ENCODE data around the gene KCNJ6.

Gene KCNJ6

GRCh38 chr21:37827913-37828312 lies 88.3 kb downstream of the KCNJ6 start:
- H3K9me2 ChIP-seq (ENCODE audit: low read depth, low read length) = no peaks in the 10 kb centered on the region
- H3K79me2 ChIP-seq (ENCODE audit: insufficient read depth, low read length) = no peaks in the 10 kb centered on the region
- H3K9me3 ChIP-seq (ENCODE audit: low read length) = no peaks in the 10 kb centered on the region
- no peak overlapping the region for H3K27ac ChIP-seq (ENCODE audit: low read depth, low read length, poor library complexity, severe bottlenecking)
- H3K4me1 ChIP-seq (ENCODE audit: insufficient read depth, low read length, severe bottlenecking) = no peaks in the 10 kb centered on the region
- H2AFZ ChIP-seq (ENCODE audit: low read length) = no peak overlapping the region
- no peak overlapping the region for H3K4me2 ChIP-seq (ENCODE audit: low read length)
- H3K27me3 ChIP-seq (ENCODE audit: insufficient read depth, low read length) = no peaks in the 10 kb centered on the region
- H3K4me3 ChIP-seq (ENCODE audit: low read depth, low read length, poor library complexity, severe bottlenecking) = no peak overlapping the region
- no peaks in the 10 kb centered on the region for H3K36me3 ChIP-seq (ENCODE audit: insufficient read depth, low read length)
- H3K9ac ChIP-seq (ENCODE audit: low read length) = no peak overlapping the region
- H3F3A ChIP-seq (ENCODE audit: insufficient read depth, low read length) = no peaks in the 10 kb centered on the region
- TF ChIP-seq CTCF (IDR thresholded peaks at IDR 0.05; ENCODE audit: low read length) = no peak
- TF ChIP-seq EZH2 (IDR thresholded peaks at IDR 0.05; ENCODE audit: borderline replicate concordance, low read length) = no peak
- no peaks in the 10 kb centered on the region for H4K20me1 ChIP-seq (ENCODE audit: insufficient read depth, low read length)

- Histone ChIP-seq H3K9ac (ENCODE audit: low read length) (no peak overlapping the region), H3K36me3 (ENCODE audit: insufficient read depth, low read length) (no peaks in the 10 kb centered on the region), H3K4me1 (ENCODE audit: insufficient read depth, low read length, severe bottlenecking) (no peaks in the 10 kb centered on the region), H3K27ac (ENCODE audit: low read depth, low read length, poor library complexity, severe bottlenecking) (no peak overlapping the region), H3K4me2 (ENCODE audit: low read length) (no peak overlapping the region), H4K20me1 (ENCODE audit: insufficient read depth, low read length) (no peaks in the 10 kb centered on the region), H3F3A (ENCODE audit: insufficient read depth, low read length) (no peaks in the 10 kb centered on the region), H3K79me2 (ENCODE audit: insufficient read depth, low read length) (no peaks in the 10 kb centered on the region), H2AFZ (ENCODE audit: low read length) (no peak overlapping the region), H3K9me2 (ENCODE audit: low read depth, low read length) (no peaks in the 10 kb centered on the region), H3K4me3 (ENCODE audit: low read depth, low read length, poor library complexity, severe bottlenecking) (no peak overlapping the region), H3K9me3 (ENCODE audit: low read length) (no peaks in the 10 kb centered on the region), H3K27me3 (ENCODE audit: insufficient read depth, low read length) (no peaks in the 10 kb centered on the region)
- no peak for TF ChIP-seq EZH2 (IDR thresholded peaks at IDR 0.05; ENCODE audit: borderline replicate concordance, low read length)
- TF ChIP-seq CTCF (IDR thresholded peaks at IDR 0.05; ENCODE audit: low read length) = no peak
Measured at GRCh38 chr21:37821786-37822450, 94.3 kb downstream of the KCNJ6 start.

GRCh38 chr21:37821092-37821491 lies 95.2 kb downstream of the KCNJ6 start:
- H4K20me1 ChIP-seq (ENCODE audit: insufficient read depth, low read length) = no peaks in the 10 kb centered on the region
- no peak overlapping the region for H3K4me3 ChIP-seq (ENCODE audit: low read depth, low read length, poor library complexity, severe bottlenecking)
- no peak overlapping the region for H3K27ac ChIP-seq (ENCODE audit: low read depth, low read length, poor library complexity, severe bottlenecking)
- no peak overlapping the region for H2AFZ ChIP-seq (ENCODE audit: low read length)
- no peak overlapping the region for H3K9ac ChIP-seq (ENCODE audit: low read length)
- no peaks in the 10 kb centered on the region for H3K36me3 ChIP-seq (ENCODE audit: insufficient read depth, low read length)
- H3K9me2 ChIP-seq (ENCODE audit: low read depth, low read length) = no peaks in the 10 kb centered on the region
- H3K9me3 ChIP-seq (ENCODE audit: low read length) = no peaks in the 10 kb centered on the region
- no peaks in the 10 kb centered on the region for H3K79me2 ChIP-seq (ENCODE audit: insufficient read depth, low read length)
- H3F3A ChIP-seq (ENCODE audit: insufficient read depth, low read length) = no peaks in the 10 kb centered on the region
- no peaks in the 10 kb centered on the region for H3K4me1 ChIP-seq (ENCODE audit: insufficient read depth, low read length, severe bottlenecking)
- no peaks in the 10 kb centered on the region for H3K27me3 ChIP-seq (ENCODE audit: insufficient read depth, low read length)
- no peak for TF ChIP-seq CTCF (IDR thresholded peaks at IDR 0.05; ENCODE audit: low read length)
- no peak for TF ChIP-seq EZH2 (IDR thresholded peaks at IDR 0.05; ENCODE audit: borderline replicate concordance, low read length)
- no peak overlapping the region for H3K4me2 ChIP-seq (ENCODE audit: low read length)
